OCI-LY3 (cell line): ENCODE results near the gene PDE10A.
"Not testable (repeated sequence)": the region's sequence is repeated elsewhere in the genome, so short reads cannot be mapped to it uniquely, and the experiment has no call there.

ENCODE experiments used
- H2AFZ ChIP-seq: fragments of 200-600, 300-600 bp; shearing (Covaris generic); 2 replicates; pipeline ENCODE4 v1.6.0; 2014; ENCODE audit warnings: antibody characterized with exemption, low read depth, low read length
- H3K27ac ChIP-seq: fragments of 200-600, 300-600 bp; sonication (generic); 2 replicates; pipeline ENCODE4 v1.5.1; 2014; ENCODE audit warnings: mild to moderate bottlenecking, low read length, moderate library complexity, mixed read lengths
- H3K27me3 ChIP-seq: fragments of 200-600, 300-600 bp; sonication (generic); 2 replicates; pipeline ENCODE4 v1.6.1; 2014; ENCODE audit warnings: low read depth, low read length, mixed read lengths
- H3K36me3 ChIP-seq: fragments of 200-600, 300-600 bp; sonication (generic); replicated peaks from 2 replicates; pipeline ENCODE3; 2014; ENCODE audit warnings: low read depth, low read length, mixed read lengths
- H3K4me1 ChIP-seq: fragments of 300-600, 200-600 bp; sonication (generic); 2 replicates; pipeline ENCODE4 v1.6.1; 2014; ENCODE audit warnings: low read length, mixed read lengths
- H3K4me2 ChIP-seq: fragments of 200-600, 300-600 bp; sonication (generic); 2 replicates; pipeline ENCODE4 v1.6.1; 2014; ENCODE audit warnings: low read length, mixed read lengths
- H3K4me3 ChIP-seq: fragments of 300-600, 200-600 bp; sonication (generic); 2 replicates; pipeline ENCODE4 v1.5.1; 2014; ENCODE audit warnings: antibody characterized with exemption, mild to moderate bottlenecking, low read length, moderate library complexity
- H3K79me2 ChIP-seq: fragments of 300-600, 200-600 bp; shearing (Covaris generic); 2 replicates; pipeline ENCODE4 v1.6.1; 2014; ENCODE audit warnings: mild to moderate bottlenecking, low read length, mixed read lengths
- H3K9ac ChIP-seq: fragments of 300-600, 200-600 bp; shearing (Covaris generic); 2 replicates; pipeline ENCODE4 v1.6.0; 2014; ENCODE audit warnings: mild to moderate bottlenecking, low read length, moderate library complexity
- H3K9me3 ChIP-seq: fragments of 200-600, 300-600 bp; shearing (Covaris generic); 2 replicates; pipeline ENCODE4 v1.6.1; 2014; ENCODE audit warnings: low read length, mixed read lengths; ENCODE audit not compliant: insufficient read depth
- H4K20me1 ChIP-seq: fragments of 200-600, 300-600 bp; sonication (generic); 2 replicates; pipeline ENCODE4 v1.6.1; 2016; ENCODE audit warnings: low read length, mixed read lengths; ENCODE audit not compliant: insufficient read depth
- EZH2phosphoT487 ChIP-seq: fragments of 200-600 bp; shearing (Covaris generic); IDR thresholded peaks from 2 replicates; pipeline ENCODE4 v1.6.1; 2018; ENCODE audit warnings: antibody characterized with exemption, mixed run types, low read depth
- TF ChIP-seq, protein P1 (sequence below): fragments of 200-600, 300-600 bp; sonication (generic); IDR thresholded peaks from 2 replicates; pipeline ENCODE4 v1.5.1; 2014; ENCODE audit warnings: antibody characterized with exemption, low read length, low read depth

The PDE10A gene

DNA sequence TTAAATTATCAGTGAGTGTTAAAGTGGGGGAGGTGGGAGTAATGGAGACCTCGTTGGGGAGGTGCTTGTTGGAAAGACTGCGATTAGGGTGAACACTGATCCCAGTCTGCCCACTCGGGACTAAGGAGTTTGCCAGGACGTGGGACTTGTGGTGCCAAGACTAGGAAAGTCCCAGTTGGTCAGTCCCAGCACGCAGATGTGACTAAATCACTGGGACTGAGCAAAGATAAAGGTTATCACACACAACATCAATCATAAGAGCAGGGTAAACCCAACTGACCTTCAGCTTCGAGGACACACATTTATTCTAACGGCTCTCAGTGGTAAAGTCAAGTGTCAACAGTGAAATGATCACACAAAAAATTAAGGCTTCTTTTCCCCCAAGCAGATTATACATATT is 45.5 kb downstream of the PDE10A start:
- H3K9me3 ChIP-seq = no peaks in the 10 kb centered on the region
- no peaks in the 10 kb centered on the region for H3K4me1 ChIP-seq
- no peak overlapping the region for H3K9ac ChIP-seq
- H3K4me2 ChIP-seq = no peak overlapping the region
- no peaks in the 10 kb centered on the region for H3K36me3 ChIP-seq
- H4K20me1 ChIP-seq = no peaks in the 10 kb centered on the region
- H3K4me3 ChIP-seq = no peak overlapping the region
- TF ChIP-seq, protein P1, sequence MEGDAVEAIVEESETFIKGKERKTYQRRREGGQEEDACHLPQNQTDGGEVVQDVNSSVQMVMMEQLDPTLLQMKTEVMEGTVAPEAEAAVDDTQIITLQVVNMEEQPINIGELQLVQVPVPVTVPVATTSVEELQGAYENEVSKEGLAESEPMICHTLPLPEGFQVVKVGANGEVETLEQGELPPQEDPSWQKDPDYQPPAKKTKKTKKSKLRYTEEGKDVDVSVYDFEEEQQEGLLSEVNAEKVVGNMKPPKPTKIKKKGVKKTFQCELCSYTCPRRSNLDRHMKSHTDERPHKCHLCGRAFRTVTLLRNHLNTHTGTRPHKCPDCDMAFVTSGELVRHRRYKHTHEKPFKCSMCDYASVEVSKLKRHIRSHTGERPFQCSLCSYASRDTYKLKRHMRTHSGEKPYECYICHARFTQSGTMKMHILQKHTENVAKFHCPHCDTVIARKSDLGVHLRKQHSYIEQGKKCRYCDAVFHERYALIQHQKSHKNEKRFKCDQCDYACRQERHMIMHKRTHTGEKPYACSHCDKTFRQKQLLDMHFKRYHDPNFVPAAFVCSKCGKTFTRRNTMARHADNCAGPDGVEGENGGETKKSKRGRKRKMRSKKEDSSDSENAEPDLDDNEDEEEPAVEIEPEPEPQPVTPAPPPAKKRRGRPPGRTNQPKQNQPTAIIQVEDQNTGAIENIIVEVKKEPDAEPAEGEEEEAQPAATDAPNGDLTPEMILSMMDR = no peak
- TF ChIP-seq EZH2phosphoT487 = no peak
- no peak overlapping the region for H3K27ac ChIP-seq
- H3K27me3 ChIP-seq = no peaks in the 10 kb centered on the region
- H3K79me2 ChIP-seq = no peaks in the 10 kb centered on the region
- H2AFZ ChIP-seq = no peak overlapping the region

DNA sequence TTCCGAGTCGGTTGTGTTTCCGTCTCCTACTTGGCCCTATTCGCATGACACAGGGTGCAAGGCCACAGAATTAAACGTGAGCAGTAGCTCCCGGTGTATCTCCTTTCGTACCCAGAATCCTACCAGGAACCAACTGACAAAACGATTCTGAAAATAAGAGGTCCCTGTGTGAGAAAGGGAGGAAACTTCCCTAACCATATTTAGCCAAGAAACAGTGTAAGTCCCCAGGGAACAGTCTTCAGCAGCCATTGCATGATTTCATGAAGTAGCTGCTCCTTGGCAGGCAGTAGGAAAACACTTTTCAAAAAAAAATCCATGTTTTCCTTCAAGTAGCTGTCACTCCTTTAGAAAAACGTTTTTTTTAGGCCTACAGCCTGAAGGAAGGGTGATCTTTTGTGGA is 46.9 kb downstream of the PDE10A start:
- no peaks in the 10 kb centered on the region for H3K9me3 ChIP-seq
- H3K9ac ChIP-seq = no peak overlapping the region
- H3K36me3 ChIP-seq = no peaks in the 10 kb centered on the region
- H2AFZ ChIP-seq = no peak overlapping the region
- no peak overlapping the region for H3K4me2 ChIP-seq
- H3K27ac ChIP-seq = no peak overlapping the region
- H3K79me2 ChIP-seq = no peaks in the 10 kb centered on the region
- H3K27me3 ChIP-seq = no peaks in the 10 kb centered on the region
- no peaks in the 10 kb centered on the region for H4K20me1 ChIP-seq
- no peaks in the 10 kb centered on the region for H3K4me1 ChIP-seq
- TF ChIP-seq, protein P1 = no peak
- TF ChIP-seq EZH2phosphoT487 = no peak
- H3K4me3 ChIP-seq = no peak overlapping the region

DNA sequence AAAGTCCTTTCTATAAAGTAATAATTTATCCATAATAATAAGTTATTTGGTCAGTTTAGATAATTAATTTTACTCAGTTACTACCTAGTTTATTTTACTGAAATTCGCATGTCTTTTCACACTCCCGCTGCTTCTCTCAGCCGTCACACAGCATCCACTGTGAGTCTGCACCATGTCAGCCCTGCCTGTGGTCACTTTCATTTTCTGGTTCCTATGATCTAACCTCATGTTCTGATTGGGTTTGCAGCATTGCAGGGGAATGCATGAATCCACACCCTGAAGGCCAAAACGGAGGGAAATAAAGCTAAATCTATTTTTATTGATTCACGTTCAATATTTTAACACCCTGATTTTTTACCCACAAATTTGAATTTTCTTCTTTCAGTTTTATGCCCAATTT is 47.4 kb downstream of the PDE10A start:
- Histone ChIP-seq H3K27ac (no peak overlapping the region), H3K4me2 (no peak overlapping the region), H3K4me1 (no peaks in the 10 kb centered on the region), H3K36me3 (no peaks in the 10 kb centered on the region), H3K4me3 (no peak overlapping the region), H3K79me2 (no peaks in the 10 kb centered on the region), H2AFZ (no peak overlapping the region), H3K9ac (no peak overlapping the region), H3K9me3 (no peaks in the 10 kb centered on the region), H4K20me1 (no peaks in the 10 kb centered on the region), H3K27me3 (no peaks in the 10 kb centered on the region)
- TF ChIP-seq EZH2phosphoT487 = no peak
- TF ChIP-seq, protein P1 = no peak

DNA sequence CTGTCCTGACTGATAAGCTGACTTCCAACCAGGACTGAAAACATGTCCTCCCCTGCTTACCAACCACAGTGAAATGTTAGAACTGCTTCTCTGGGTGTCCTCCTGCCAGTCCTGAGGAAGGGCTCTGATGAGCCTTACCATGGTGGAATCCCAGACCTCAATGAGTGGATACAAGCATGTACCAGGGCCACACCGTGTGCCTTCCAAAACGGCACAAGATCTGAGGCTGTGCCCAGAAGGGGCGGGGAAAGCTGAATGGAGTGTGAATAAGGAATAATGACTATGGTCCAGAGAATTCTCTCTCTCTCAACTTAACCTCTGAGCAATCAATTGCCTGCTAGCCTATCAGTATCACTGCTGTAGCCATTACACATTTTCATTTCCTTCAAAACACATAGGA is 51.7 kb downstream of the PDE10A start:
- no peaks in the 10 kb centered on the region for H3K27me3 ChIP-seq
- H3K9ac ChIP-seq = no peak overlapping the region
- H3K4me3 ChIP-seq = no peak overlapping the region
- no peak overlapping the region for H2AFZ ChIP-seq
- TF ChIP-seq, protein P1 = no peak
- no peak for TF ChIP-seq EZH2phosphoT487
- H3K9me3 ChIP-seq = no peaks in the 10 kb centered on the region
- H3K4me2 ChIP-seq = no peak overlapping the region
- H3K4me1 ChIP-seq = no peaks in the 10 kb centered on the region
- H3K79me2 ChIP-seq = no peaks in the 10 kb centered on the region
- H3K27ac ChIP-seq = no peak overlapping the region
- H4K20me1 ChIP-seq = no peaks in the 10 kb centered on the region
- no peaks in the 10 kb centered on the region for H3K36me3 ChIP-seq

DNA sequence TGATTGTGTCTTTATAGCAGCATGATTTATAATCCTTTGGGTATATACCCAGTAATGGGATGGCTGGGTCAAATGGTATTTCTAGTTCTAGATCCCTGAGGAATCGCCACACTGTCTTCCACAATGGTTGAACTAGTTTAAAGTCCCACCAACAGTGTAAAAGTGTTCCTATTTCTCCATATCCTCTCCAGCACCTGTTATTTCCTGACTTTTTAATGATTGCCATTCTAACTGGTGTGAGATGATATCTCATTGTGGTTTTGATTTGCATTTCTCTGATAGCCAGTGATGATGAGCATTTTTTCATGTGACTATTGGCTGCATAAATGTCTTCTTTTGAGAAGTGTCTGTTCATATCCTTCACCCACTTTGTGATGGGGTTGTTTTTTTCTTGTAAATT is 54.5 kb downstream of the PDE10A start:
- not testable (repeated sequence) for H3K4me2 ChIP-seq, H3K27me3 ChIP-seq, H3K9me3 ChIP-seq, H4K20me1 ChIP-seq, H3K79me2 ChIP-seq, H3K4me1 ChIP-seq, H2AFZ ChIP-seq, H3K36me3 ChIP-seq, H3K27ac ChIP-seq, H3K4me3 ChIP-seq, H3K9ac ChIP-seq
